ENCODE results near the gene ARPIN. TPM values are rescaled to one million over a fixed set of nuclear protein-coding genes. Genes with fewer than 3 reads are reported as not detected.

Gene ARPIN
- total and polyA plus RNA-seq, 8 donors: 31.1 to 37.4 (median 35.6) TPM

DNA sequence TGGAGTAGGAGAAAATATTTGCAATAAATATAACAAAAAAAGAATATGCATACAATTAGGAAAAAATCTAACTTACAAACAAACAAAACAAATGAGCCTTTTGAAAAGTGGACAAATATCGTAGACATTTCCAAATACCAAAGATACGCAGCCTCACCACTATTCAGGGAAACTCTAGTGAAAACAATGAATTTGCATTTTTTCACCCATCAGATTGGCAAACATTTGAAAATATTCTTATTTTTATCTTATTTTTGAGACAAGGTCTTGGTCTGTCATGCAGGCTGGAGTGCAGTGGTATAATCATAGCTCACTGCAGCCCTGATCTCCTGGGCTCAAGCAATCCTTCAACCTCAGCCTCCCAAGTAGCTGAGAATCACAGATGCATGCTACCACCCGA lies 34.4 kb downstream of the ARPIN start:
- peaks cover 0 to 57% of the 10 kb centered on the region in 2 donors for H3K36me3 ChIP-seq

DNA sequence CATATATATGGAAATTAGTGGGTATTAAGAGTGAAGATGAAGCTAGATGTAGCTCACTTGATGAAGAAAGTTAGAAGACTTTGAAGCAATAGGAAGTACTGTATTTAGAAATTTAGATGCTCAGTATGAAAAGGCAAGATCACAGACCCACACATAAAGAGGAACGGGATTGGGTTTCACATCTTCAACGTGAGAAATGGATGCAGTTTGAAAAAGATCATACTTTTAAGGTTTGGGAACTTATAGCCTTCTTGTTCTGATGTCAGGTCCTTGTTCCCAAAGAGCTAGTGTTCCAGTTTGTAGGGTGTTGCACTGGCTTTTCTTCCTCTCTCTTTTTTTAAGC lies 35.7 kb downstream of the ARPIN start:
- TF ChIP-seq, protein P1, sequence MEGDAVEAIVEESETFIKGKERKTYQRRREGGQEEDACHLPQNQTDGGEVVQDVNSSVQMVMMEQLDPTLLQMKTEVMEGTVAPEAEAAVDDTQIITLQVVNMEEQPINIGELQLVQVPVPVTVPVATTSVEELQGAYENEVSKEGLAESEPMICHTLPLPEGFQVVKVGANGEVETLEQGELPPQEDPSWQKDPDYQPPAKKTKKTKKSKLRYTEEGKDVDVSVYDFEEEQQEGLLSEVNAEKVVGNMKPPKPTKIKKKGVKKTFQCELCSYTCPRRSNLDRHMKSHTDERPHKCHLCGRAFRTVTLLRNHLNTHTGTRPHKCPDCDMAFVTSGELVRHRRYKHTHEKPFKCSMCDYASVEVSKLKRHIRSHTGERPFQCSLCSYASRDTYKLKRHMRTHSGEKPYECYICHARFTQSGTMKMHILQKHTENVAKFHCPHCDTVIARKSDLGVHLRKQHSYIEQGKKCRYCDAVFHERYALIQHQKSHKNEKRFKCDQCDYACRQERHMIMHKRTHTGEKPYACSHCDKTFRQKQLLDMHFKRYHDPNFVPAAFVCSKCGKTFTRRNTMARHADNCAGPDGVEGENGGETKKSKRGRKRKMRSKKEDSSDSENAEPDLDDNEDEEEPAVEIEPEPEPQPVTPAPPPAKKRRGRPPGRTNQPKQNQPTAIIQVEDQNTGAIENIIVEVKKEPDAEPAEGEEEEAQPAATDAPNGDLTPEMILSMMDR (IDR thresholded peaks at IDR 0.05): no peak
- Histone ChIP-seq H3K27ac (peak overlapping the region in 1 of 2 donors; percentile 75), H3K4me1 (peaks cover 0 to 29% of the 10 kb centered on the region in 2 donors), H3K27me3 (no peaks in the 10 kb centered on the region), H3K4me3 (no peak overlapping the region), H3K9me3 (no peaks in the 10 kb centered on the region), H3K36me3 (peaks cover 0 to 50% of the 10 kb centered on the region in 2 donors)
- no peak for DNase-seq
- ATAC-seq: no peak
- intact Hi-C loops (cut with DNase I): loop anchor here in 1 of 2 donors (5.0 kb wide), 1 partner anchor 115 kb away; no protein-coding TSS in a partner anchor

More for the DNA sequence above, 34.4 kb downstream of the ARPIN start:
- Histone ChIP-seq H3K4me1 (peaks cover 0 to 29% of the 10 kb centered on the region in 2 donors), H3K4me3 (no peak overlapping the region), H3K27me3 (no peaks in the 10 kb centered on the region), H3K9me3 (no peaks in the 10 kb centered on the region), H3K27ac (peak overlapping the region in 1 of 2 donors; percentile 75)
- intact Hi-C loops (cut with DNase I): loop anchor here in 1 of 2 donors (5.0 kb wide), 1 partner anchor 116 kb away; no protein-coding TSS in a partner anchor
- TF ChIP-seq, protein P1 (IDR thresholded peaks at IDR 0.05): no peak
- ATAC-seq: no peak
- no peak for DNase-seq

DNA sequence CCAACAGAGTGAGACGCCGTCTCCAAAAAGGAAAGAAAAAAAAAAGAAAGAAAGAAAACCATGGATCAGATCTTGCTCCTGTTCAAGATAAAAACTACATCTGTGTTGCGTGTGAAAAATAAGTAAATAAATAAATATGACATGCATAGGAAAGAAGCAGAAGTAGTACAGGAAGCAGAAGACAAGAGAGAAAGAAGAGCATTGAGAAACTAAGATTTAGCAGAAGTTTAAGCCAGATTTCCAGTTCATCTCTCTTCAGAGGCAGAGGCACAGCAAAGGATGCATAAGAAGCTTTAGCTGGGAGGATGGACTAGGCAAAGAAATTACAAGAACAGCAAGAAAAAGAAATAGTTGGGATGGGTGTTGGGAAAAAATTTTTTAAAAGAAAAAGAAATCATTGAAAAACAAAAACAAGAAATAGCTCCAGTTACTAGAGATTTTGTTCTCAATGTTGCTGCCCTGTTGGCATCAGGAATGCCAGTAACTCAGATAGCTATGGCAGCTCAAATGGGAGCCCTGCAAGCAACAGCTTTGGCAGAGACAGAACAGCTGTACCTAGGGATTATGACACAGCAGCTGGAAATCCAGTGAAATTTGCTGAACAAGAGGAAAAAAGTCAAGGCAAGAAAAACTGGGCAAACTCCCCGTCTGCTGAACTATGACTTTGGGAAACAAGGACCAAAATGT lies 36.2 kb downstream of the ARPIN start:
- no peak for ATAC-seq

DNA sequence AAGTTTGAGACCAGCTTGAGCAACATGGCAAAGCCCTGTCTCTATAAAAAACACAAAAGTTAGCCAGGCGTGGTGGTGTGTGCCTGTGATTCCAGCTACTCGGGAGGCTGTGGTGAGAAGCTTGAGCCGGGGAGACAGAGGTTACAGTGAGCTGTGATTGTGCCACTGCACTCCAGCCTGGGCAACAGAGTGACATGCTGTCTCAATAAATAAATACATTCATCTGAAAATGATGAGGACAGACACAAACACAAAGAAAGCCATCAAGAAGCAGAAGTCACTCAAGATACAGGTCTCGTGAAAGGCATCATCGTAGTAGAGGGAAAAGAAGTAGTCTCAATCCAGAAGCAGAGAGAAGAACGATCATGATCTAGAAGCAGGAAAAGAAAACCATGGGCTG lies 37.0 kb downstream of the ARPIN start:
- intact Hi-C loops (cut with DNase I): loop anchor here in 1 of 2 donors (5.0 kb wide), 1 partner anchor 113 kb away; no protein-coding TSS in a partner anchor

More for the DNA sequence above, 36.2 kb downstream of the ARPIN start:
- Histone ChIP-seq H3K4me3 (no peak overlapping the region), H3K9me3 (no peaks in the 10 kb centered on the region), H3K27ac (peak overlapping the region in 1 of 2 donors; percentile 75), H3K4me1 (peaks cover 0 to 29% of the 10 kb centered on the region in 2 donors), H3K27me3 (no peaks in the 10 kb centered on the region), H3K36me3 (peaks cover 0 to 50% of the 10 kb centered on the region in 2 donors)
- TF ChIP-seq, protein P1 (IDR thresholded peaks at IDR 0.05): no peak
- intact Hi-C loops (cut with DNase I): loop anchor here in 1 of 2 donors (5.0 kb wide), 1 partner anchor 114 kb away; no protein-coding TSS in a partner anchor
- no peak for DNase-seq

More for the DNA sequence above, 37.0 kb downstream of the ARPIN start:
- no peak for DNase-seq
- no peaks in the 10 kb centered on the region for H3K27me3 ChIP-seq
- H3K4me1 ChIP-seq: peaks cover 0 to 29% of the 10 kb centered on the region in 2 donors
- peak overlapping the region in 1 of 2 donors; percentile 75 for H3K27ac ChIP-seq
- peaks cover 0 to 55% of the 10 kb centered on the region in 2 donors for H3K36me3 ChIP-seq
- no peak overlapping the region for H3K4me3 ChIP-seq
- ATAC-seq: no peak
- H3K9me3 ChIP-seq: no peaks in the 10 kb centered on the region
- TF ChIP-seq, protein P1 (IDR thresholded peaks at IDR 0.05): no peak

All from left lung (tissue), 10 donors.